22Rv1 (cell line): ENCODE results near the gene PUS7L.
A peak's percentile ranks its signal among the peaks of the same experiment; 100 is the strongest.

Experiments used
- H3K27ac ChIP-seq: fragments of 450-650 bp; 2 replicates; pipeline ENCODE4 v1.5.1; 2017
- ZFX ChIP-seq: fragments of 450-650 bp; IDR thresholded peaks from 2 replicates; pipeline ENCODE4 v1.6.1; 2017; ENCODE audit warnings: antibody characterized with exemption, borderline replicate concordance
- TF ChIP-seq, protein P1 (sequence below): fragments of 450-650 bp; IDR thresholded peaks from 2 replicates; pipeline ENCODE4 v1.5.1; 2017; ENCODE audit warnings: mild to moderate bottlenecking

Gene PUS7L

DNA sequence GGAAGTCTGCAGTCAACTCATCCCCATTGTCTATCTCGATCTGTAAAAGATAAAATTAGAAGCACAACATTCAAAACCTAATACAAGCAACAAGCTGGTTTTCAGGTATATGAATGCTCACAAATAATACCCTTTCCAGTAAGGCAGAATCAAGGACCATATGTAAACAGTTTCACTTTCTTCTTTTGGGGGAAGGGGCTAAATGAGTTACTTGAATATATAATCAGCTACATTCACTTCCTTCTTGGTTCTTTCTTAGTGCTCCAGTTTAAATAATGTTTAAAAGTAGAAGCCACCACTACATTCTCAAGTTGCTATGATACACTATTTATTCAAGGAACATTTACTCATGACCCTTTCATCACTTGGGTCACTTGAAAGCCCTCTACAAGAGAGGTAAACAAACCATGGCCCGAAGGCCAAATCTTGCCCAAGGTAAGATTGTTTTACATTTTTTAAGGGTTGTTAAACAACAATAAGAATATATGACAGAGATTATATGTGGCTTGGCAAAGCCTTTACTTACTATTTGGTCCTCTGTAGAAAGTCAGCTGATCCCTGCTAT lies 37.2 kb upstream of the PUS7L start:
- TF ChIP-seq, protein P1, sequence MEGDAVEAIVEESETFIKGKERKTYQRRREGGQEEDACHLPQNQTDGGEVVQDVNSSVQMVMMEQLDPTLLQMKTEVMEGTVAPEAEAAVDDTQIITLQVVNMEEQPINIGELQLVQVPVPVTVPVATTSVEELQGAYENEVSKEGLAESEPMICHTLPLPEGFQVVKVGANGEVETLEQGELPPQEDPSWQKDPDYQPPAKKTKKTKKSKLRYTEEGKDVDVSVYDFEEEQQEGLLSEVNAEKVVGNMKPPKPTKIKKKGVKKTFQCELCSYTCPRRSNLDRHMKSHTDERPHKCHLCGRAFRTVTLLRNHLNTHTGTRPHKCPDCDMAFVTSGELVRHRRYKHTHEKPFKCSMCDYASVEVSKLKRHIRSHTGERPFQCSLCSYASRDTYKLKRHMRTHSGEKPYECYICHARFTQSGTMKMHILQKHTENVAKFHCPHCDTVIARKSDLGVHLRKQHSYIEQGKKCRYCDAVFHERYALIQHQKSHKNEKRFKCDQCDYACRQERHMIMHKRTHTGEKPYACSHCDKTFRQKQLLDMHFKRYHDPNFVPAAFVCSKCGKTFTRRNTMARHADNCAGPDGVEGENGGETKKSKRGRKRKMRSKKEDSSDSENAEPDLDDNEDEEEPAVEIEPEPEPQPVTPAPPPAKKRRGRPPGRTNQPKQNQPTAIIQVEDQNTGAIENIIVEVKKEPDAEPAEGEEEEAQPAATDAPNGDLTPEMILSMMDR = no peak
- no peak for TF ChIP-seq ZFX
- H3K27ac ChIP-seq = peak overlapping the region; percentile 44

GRCh38 chr12:43789941-43790340 lies 31.4 kb upstream of the PUS7L start:
- H3K27ac ChIP-seq = no peak overlapping the region
- TF ChIP-seq ZFX = no peak
- TF ChIP-seq, protein P1 = no peak

GRCh38 chr12:43786899-43787693 lies 28.5 kb upstream of the PUS7L start:
- no peak overlapping the region for H3K27ac ChIP-seq
- TF ChIP-seq ZFX = no peak
- TF ChIP-seq, protein P1 = no peak

DNA sequence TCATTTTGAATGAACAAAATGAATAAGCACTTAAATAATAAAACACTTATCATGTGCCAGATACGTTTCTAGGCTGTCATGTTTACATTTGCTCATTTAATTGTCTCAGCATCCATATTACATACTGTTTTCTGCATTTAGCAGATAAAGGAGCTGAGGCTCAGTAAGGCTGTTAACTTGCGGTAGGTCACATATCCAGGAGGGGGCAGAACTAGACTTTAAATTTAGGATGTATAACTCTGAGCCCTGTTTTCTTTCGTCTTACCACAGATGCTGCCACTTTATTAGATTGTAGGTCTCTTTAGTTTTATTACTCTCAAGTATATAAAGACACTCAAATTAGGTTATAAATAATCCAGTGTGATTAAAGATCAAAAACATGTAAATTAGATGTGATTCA lies 17.9 kb upstream of the PUS7L start:
- TF ChIP-seq ZFX = no peak
- TF ChIP-seq, protein P1 = peak; percentile 73
- H3K27ac ChIP-seq = no peak overlapping the region

DNA sequence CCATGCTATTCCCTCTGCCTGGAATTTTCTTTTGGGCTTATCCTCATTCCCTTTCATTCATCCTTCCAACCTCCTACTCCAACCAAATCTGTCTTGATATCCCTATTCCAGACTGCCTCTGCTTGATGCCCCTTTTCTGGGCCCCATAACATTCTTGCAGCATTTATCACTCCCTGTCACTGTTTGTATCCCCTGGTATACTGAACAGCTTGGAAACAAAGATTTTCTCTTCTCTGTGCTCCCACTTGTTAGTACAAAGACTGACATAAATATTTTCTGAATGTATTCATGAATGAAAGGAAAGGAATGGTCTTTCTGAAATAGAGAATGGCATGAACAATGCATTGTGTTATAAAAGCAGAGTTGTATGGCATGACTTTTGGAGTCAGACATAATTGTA lies 7.7 kb upstream of the PUS7L start:
- no peak for TF ChIP-seq ZFX
- TF ChIP-seq, protein P1 = no peak

GRCh38 chr12:43764528-43764927 lies 5.9 kb upstream of the PUS7L start:
- TF ChIP-seq ZFX = no peak
- TF ChIP-seq, protein P1 = no peak
- no peak overlapping the region for H3K27ac ChIP-seq

More for the DNA sequence above, 7.7 kb upstream of the PUS7L start:
- H3K27ac ChIP-seq = no peak overlapping the region

DNA sequence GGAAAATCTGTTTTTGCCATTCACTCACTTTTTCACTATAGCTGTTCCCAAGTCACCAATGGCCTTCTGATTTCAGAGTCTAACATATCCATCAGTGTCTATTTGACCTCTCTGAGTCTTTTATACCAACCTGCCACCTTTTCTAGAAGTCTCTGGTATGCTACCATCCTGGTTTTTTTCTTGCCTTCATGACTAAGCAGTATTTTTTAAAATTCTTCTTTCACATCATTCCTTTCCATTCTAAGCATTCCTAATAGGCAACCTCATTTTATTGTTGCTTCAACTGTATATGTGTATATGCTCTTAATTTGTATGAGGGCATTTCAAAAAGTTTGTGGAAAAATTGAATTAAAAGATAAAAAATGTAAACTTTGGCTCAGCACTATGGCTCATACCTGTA lies 5.2 kb upstream of the PUS7L start:
- no peak for TF ChIP-seq ZFX
- TF ChIP-seq, protein P1 = no peak
- no peak overlapping the region for H3K27ac ChIP-seq
